Measurements from ENCODE around the gene APPL2. TPM values are rescaled to one million over a fixed set of nuclear protein-coding genes. Genes with fewer than 3 reads are reported as not detected.

Gene APPL2
- total RNA-seq, 1 experiment from 2014 or later = 16.1 TPM

DNA sequence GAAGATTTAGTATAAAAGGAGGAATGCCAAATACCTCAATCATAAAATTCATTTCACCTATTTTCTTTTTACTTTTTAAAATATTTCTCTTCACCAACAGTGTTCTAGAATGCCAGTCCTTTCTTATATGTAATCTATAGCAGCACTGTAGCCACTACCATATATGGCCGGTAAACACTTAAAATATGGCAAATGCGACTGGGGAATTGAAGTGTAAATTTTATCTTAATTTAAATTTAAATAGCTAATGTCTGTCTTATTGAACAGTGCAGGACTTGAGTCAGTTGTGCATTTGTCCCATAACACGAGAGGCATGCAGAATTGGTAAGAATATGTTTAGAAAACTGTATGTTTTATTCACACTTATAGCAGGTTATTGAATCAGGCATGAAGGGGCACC, 78.4 kb downstream of the APPL2 start:
- no peak overlapping the region for H3K4me3 Mint-ChIP-seq
- H3K4me1 Mint-ChIP-seq = peaks cover 13% of the 10 kb centered on the region
- ATAC-seq (no peak), DNase-seq (ENCODE audit: low spot score) (no peak)
- no peaks in the 10 kb centered on the region for H3K27me3 Mint-ChIP-seq (ENCODE audit: low read depth)
- CTCF ChIA-PET = no interaction called here
- peaks cover 67% of the 10 kb centered on the region for H3K36me3 Mint-ChIP-seq
- H3K9me3 Mint-ChIP-seq = 0 out of 2 replicates have a peak, but pooled peaks cover 4% of the 10 kb centered on the region
- peak overlapping the region; percentile 47; the same call in 1 of the 2 replicates for H3K27ac Mint-ChIP-seq
- POLR2A ChIA-PET = no interaction called here
- TF ChIP-seq, protein P1, sequence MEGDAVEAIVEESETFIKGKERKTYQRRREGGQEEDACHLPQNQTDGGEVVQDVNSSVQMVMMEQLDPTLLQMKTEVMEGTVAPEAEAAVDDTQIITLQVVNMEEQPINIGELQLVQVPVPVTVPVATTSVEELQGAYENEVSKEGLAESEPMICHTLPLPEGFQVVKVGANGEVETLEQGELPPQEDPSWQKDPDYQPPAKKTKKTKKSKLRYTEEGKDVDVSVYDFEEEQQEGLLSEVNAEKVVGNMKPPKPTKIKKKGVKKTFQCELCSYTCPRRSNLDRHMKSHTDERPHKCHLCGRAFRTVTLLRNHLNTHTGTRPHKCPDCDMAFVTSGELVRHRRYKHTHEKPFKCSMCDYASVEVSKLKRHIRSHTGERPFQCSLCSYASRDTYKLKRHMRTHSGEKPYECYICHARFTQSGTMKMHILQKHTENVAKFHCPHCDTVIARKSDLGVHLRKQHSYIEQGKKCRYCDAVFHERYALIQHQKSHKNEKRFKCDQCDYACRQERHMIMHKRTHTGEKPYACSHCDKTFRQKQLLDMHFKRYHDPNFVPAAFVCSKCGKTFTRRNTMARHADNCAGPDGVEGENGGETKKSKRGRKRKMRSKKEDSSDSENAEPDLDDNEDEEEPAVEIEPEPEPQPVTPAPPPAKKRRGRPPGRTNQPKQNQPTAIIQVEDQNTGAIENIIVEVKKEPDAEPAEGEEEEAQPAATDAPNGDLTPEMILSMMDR (IDR thresholded peaks at IDR 0.05) = no peak
- TF ChIP-seq JUN (CRISPR knock-in tag; IDR thresholded peaks at IDR 0.05) (no peak), SMAD3 (CRISPR knock-in tag; IDR thresholded peaks at IDR 0.05; ENCODE audit: borderline replicate concordance) (no peak), ZNF121 (CRISPR knock-in tag; IDR thresholded peaks at IDR 0.05) (no peak), GABPB1 (CRISPR knock-in tag; IDR thresholded peaks at IDR 0.05) (no peak), OVOL2 (CRISPR knock-in tag; IDR thresholded peaks at IDR 0.05; ENCODE audit: borderline replicate concordance) (no peak), NR1H2 (CRISPR knock-in tag; IDR thresholded peaks at IDR 0.05) (no peak)
- TF ChIP-seq, protein P2, sequence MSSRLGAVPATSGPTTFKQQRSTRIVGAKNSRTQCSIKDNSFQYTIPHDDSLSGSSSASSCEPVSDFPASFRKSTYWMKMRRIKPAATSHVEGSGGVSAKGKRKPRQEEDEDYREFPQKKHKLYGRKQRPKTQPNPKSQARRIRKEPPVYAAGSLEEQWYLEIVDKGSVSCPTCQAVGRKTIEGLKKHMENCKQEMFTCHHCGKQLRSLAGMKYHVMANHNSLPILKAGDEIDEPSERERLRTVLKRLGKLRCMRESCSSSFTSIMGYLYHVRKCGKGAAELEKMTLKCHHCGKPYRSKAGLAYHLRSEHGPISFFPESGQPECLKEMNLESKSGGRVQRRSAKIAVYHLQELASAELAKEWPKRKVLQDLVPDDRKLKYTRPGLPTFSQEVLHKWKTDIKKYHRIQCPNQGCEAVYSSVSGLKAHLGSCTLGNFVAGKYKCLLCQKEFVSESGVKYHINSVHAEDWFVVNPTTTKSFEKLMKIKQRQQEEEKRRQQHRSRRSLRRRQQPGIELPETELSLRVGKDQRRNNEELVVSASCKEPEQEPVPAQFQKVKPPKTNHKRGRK (CRISPR knock-in tag; IDR thresholded peaks at IDR 0.05; ENCODE audit: borderline replicate concordance) = no peak
- TF ChIP-seq, protein P3, sequence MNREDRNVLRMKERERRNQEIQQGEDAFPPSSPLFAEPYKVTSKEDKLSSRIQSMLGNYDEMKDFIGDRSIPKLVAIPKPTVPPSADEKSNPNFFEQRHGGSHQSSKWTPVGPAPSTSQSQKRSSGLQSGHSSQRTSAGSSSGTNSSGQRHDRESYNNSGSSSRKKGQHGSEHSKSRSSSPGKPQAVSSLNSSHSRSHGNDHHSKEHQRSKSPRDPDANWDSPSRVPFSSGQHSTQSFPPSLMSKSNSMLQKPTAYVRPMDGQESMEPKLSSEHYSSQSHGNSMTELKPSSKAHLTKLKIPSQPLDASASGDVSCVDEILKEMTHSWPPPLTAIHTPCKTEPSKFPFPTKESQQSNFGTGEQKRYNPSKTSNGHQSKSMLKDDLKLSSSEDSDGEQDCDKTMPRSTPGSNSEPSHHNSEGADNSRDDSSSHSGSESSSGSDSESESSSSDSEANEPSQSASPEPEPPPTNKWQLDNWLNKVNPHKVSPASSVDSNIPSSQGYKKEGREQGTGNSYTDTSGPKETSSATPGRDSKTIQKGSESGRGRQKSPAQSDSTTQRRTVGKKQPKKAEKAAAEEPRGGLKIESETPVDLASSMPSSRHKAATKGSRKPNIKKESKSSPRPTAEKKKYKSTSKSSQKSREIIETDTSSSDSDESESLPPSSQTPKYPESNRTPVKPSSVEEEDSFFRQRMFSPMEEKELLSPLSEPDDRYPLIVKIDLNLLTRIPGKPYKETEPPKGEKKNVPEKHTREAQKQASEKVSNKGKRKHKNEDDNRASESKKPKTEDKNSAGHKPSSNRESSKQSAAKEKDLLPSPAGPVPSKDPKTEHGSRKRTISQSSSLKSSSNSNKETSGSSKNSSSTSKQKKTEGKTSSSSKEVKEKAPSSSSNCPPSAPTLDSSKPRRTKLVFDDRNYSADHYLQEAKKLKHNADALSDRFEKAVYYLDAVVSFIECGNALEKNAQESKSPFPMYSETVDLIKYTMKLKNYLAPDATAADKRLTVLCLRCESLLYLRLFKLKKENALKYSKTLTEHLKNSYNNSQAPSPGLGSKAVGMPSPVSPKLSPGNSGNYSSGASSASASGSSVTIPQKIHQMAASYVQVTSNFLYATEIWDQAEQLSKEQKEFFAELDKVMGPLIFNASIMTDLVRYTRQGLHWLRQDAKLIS (CRISPR knock-in tag; IDR thresholded peaks at IDR 0.05; ENCODE audit: borderline replicate concordance) = no peak
- TF ChIP-seq, protein P4, sequence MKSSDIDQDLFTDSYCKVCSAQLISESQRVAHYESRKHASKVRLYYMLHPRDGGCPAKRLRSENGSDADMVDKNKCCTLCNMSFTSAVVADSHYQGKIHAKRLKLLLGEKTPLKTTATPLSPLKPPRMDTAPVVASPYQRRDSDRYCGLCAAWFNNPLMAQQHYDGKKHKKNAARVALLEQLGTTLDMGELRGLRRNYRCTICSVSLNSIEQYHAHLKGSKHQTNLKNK (CRISPR knock-in tag; IDR thresholded peaks at IDR 0.05) = no peak
- TF ChIP-seq, protein P5, sequence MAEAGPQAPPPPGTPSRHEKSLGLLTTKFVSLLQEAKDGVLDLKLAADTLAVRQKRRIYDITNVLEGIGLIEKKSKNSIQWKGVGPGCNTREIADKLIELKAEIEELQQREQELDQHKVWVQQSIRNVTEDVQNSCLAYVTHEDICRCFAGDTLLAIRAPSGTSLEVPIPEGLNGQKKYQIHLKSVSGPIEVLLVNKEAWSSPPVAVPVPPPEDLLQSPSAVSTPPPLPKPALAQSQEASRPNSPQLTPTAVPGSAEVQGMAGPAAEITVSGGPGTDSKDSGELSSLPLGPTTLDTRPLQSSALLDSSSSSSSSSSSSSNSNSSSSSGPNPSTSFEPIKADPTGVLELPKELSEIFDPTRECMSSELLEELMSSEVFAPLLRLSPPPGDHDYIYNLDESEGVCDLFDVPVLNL (CRISPR knock-in tag; IDR thresholded peaks at IDR 0.05; ENCODE audit: borderline replicate concordance, low read depth) = no peak

DNA sequence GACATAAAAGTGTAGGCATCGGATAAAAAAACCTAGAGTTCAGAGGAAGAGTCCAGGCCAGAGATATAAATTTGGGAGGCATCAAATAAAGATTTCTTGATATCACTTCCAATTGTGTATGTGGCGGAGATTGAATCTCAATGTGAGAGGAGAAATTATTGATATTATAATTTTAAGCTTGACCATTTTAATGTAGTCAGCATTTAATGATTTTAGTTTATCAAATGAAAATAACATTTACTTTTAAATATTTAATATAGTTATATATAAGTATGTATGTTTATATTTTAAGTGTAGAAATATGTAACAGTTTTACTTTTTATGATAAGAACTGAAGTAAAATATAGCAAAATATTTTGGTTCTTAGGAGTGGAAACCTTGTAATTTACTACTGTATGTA, 79.7 kb downstream of the APPL2 start:
- ChIA-PET POLR2A (no interaction called here), CTCF (no interaction called here)
- no peak for DNase-seq (ENCODE audit: low spot score)
- H3K36me3 Mint-ChIP-seq = peaks cover 63% of the 10 kb centered on the region
- no peak overlapping the region for H3K27ac Mint-ChIP-seq
- no peak overlapping the region for H3K4me3 Mint-ChIP-seq
- no peaks in the 10 kb centered on the region for H3K27me3 Mint-ChIP-seq (ENCODE audit: low read depth)
- peaks cover 13% of the 10 kb centered on the region for H3K4me1 Mint-ChIP-seq
- 0 out of 2 replicates have a peak, but pooled peaks cover 4% of the 10 kb centered on the region for H3K9me3 Mint-ChIP-seq
- ATAC-seq = no peak
- TF ChIP-seq ETV6 (CRISPR knock-in tag; IDR thresholded peaks at IDR 0.05) = no peak
- no peak for TF ChIP-seq EMX1 (CRISPR knock-in tag; IDR thresholded peaks at IDR 0.05)
- no peak for TF ChIP-seq ZNF396 (CRISPR knock-in tag; IDR thresholded peaks at IDR 0.05; ENCODE audit: borderline replicate concordance)
- TF ChIP-seq TEAD4 (CRISPR knock-in tag; IDR thresholded peaks at IDR 0.05) = no peak
- TF ChIP-seq, protein P6, sequence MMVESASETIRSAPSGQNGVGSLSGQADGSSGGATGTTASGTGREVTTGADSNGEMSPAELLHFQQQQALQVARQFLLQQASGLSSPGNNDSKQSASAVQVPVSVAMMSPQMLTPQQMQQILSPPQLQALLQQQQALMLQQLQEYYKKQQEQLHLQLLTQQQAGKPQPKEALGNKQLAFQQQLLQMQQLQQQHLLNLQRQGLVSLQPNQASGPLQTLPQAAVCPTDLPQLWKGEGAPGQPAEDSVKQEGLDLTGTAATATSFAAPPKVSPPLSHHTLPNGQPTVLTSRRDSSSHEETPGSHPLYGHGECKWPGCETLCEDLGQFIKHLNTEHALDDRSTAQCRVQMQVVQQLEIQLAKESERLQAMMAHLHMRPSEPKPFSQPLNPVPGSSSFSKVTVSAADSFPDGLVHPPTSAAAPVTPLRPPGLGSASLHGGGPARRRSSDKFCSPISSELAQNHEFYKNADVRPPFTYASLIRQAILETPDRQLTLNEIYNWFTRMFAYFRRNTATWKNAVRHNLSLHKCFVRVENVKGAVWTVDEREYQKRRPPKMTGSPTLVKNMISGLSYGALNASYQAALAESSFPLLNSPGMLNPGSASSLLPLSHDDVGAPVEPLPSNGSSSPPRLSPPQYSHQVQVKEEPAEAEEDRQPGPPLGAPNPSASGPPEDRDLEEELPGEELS (CRISPR knock-in tag; IDR thresholded peaks at IDR 0.05) = no peak
- TF ChIP-seq ZNF138 (CRISPR knock-in tag; conservative IDR thresholded peaks at IDR 0.05) = no peak
- TF ChIP-seq TCF7 (CRISPR knock-in tag; IDR thresholded peaks at IDR 0.05; ENCODE audit: low read depth) = no peak
- TF ChIP-seq, protein P7, sequence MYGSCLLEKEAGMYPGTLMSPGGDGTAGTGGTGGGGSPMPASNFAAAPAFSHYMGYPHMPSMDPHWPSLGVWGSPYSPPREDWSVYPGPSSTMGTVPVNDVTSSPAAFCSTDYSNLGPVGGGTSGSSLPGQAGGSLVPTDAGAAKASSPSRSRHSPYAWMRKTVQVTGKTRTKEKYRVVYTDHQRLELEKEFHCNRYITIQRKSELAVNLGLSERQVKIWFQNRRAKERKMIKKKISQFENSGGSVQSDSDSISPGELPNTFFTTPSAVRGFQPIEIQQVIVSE (CRISPR knock-in tag; IDR thresholded peaks at IDR 0.05; ENCODE audit: borderline replicate concordance) = no peak
- TF ChIP-seq, protein P8, sequence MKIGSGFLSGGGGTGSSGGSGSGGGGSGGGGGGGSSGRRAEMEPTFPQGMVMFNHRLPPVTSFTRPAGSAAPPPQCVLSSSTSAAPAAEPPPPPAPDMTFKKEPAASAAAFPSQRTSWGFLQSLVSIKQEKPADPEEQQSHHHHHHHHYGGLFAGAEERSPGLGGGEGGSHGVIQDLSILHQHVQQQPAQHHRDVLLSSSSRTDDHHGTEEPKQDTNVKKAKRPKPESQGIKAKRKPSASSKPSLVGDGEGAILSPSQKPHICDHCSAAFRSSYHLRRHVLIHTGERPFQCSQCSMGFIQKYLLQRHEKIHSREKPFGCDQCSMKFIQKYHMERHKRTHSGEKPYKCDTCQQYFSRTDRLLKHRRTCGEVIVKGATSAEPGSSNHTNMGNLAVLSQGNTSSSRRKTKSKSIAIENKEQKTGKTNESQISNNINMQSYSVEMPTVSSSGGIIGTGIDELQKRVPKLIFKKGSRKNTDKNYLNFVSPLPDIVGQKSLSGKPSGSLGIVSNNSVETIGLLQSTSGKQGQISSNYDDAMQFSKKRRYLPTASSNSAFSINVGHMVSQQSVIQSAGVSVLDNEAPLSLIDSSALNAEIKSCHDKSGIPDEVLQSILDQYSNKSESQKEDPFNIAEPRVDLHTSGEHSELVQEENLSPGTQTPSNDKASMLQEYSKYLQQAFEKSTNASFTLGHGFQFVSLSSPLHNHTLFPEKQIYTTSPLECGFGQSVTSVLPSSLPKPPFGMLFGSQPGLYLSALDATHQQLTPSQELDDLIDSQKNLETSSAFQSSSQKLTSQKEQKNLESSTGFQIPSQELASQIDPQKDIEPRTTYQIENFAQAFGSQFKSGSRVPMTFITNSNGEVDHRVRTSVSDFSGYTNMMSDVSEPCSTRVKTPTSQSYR (CRISPR knock-in tag; IDR thresholded peaks at IDR 0.05) = no peak
- no peak for TF ChIP-seq NR2C2 (CRISPR knock-in tag; IDR thresholded peaks at IDR 0.05)
- no peak for TF ChIP-seq SMAD3 (CRISPR knock-in tag; IDR thresholded peaks at IDR 0.05; ENCODE audit: borderline replicate concordance)
- no peak for TF ChIP-seq SMAD4 (CRISPR knock-in tag; IDR thresholded peaks at IDR 0.05)
